GM10248 (cell line): ENCODE results near the gene ADAM33.

Experiments
- CTCF ChIA-PET: fragments of 300-600 bp; sonication (Branson Sonifier 250); formaldehyde crosslinking; extraction: SDS; loops from one replicate; lab custom pipeline; 2021; ENCODE audit warnings: antibody characterized with exemption; lab: Yijun Ruan, JAX
- POLR2A ChIA-PET: fragments of 350-650 bp; sonication (Branson Sonifier 250); formaldehyde crosslinking; extraction: SDS; loops from one replicate; lab custom pipeline; 2020; ENCODE audit warnings: antibody characterized with exemption; lab: Yijun Ruan, JAX
- DNase-seq: peaks from one replicate; pipeline ENCODE4 v3.0.0; 2012; ENCODE audit errors: extremely low spot score
- TF ChIP-seq, protein P1 (sequence below): IDR thresholded peaks from 2 replicates; pipeline ENCODE4 v1.5.1; 2012; ENCODE audit warnings: mild to moderate bottlenecking, low read depth; ENCODE audit errors: extremely low read depth, missing control alignments, control extremely low read depth

ADAM33 gene

DNA sequence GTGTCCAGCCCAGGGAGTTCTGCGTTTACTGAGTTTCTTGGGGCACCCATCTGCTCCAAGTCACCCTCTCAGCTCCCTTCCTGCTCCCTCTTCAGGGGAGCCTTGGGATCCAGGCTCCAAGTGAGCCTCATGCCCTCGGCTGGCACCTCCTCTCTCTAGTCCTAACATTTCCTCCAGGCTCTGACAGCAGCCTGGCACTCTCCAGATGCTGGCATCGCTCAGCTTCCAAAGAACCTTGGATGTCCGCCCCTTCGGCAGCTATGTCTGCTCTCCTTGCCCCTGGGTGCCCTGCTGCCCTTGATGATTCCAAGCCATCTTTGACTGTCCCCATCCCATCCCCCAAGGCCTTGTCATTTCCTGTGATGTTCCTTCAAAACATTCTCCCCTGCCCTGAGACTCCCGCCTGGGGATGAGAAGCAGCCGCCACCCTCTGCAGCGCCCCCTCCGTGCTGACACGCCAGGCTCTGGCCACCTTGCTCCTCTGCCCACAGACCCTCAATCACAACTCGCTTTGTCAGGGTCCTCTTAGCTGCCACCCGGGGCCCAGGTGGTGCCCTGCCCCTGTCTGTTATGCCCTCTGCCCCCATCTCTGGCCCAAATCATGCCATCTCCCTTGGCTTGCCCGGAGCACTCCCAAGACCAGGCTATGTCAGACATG, 12.0 kb downstream of the ADAM33 start:
- no peak for DNase-seq
- POLR2A ChIA-PET = no interaction called here
- TF ChIP-seq, protein P1, sequence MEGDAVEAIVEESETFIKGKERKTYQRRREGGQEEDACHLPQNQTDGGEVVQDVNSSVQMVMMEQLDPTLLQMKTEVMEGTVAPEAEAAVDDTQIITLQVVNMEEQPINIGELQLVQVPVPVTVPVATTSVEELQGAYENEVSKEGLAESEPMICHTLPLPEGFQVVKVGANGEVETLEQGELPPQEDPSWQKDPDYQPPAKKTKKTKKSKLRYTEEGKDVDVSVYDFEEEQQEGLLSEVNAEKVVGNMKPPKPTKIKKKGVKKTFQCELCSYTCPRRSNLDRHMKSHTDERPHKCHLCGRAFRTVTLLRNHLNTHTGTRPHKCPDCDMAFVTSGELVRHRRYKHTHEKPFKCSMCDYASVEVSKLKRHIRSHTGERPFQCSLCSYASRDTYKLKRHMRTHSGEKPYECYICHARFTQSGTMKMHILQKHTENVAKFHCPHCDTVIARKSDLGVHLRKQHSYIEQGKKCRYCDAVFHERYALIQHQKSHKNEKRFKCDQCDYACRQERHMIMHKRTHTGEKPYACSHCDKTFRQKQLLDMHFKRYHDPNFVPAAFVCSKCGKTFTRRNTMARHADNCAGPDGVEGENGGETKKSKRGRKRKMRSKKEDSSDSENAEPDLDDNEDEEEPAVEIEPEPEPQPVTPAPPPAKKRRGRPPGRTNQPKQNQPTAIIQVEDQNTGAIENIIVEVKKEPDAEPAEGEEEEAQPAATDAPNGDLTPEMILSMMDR = no peak
- CTCF ChIA-PET = interaction anchor here (2.1 to 4.9 kb wide), 2 partner anchors 11 to 41 kb away, joined by 7 to 19 read pairs; no protein-coding TSS in a partner anchor

GRCh38 chr20:3667434-3668037, 14.3 kb downstream of the ADAM33 start:
- ChIA-PET POLR2A (no interaction called here), CTCF (interaction anchor here (1.0 to 4.9 kb wide), 5 partner anchors 8 to 43 kb away, joined by 3 to 19 read pairs (median 7); no protein-coding TSS in a partner anchor)
- TF ChIP-seq, protein P1 = no peak
- no peak for DNase-seq

DNA sequence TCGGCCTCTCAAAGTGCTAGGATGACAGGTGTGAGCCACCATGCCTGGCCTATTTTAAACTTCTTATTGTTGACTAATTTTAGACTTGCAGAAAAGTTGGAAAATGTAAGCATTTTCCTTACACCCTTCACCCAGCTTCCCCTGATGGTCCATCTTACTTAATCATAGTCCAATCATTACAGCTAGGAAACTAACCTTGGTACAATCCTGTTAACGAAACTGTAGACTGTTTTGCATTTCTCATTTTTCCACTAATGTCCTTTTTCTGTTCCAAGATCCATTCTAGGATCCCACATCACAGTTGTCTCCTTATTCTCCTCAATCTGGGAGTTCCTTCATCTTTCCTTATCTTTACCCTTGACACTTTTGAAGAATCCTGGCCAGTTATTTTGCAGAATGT, 18.0 kb downstream of the ADAM33 start:
- ChIA-PET POLR2A (no interaction called here), CTCF (interaction anchor here (0.9 to 2.2 kb wide), 2 partner anchors 11 to 12 kb away, joined by 3 to 5 read pairs; no protein-coding TSS in a partner anchor)
- DNase-seq = no peak
- TF ChIP-seq, protein P1 = no peak

GRCh38 chr20:3663031-3663701, 18.6 kb downstream of the ADAM33 start, which contains the start of gene GFRA4:
GFRA4 (minus strand) TSS chr20:3663399; CDS start chr20:3663399, 0 bp downstream.
- ChIA-PET POLR2A (no interaction called here), CTCF (interaction anchor here (0.9 to 2.2 kb wide), 3 partner anchors 11 to 13 kb away, joined by 3 to 5 read pairs (median 3); no protein-coding TSS in a partner anchor)
- TF ChIP-seq, protein P1 = no peak
- DNase-seq = no peak

GRCh38 chr20:3661814-3662665, 19.8 kb downstream of the ADAM33 start:
- POLR2A ChIA-PET = no interaction called here
- TF ChIP-seq, protein P1 = no peak
- CTCF ChIA-PET = interaction anchor here (1.2 kb wide), 1 partner anchor 15 kb away, joined by 3 read pairs; no protein-coding TSS in a partner anchor

More at GRCh38 chr20:3661814-3662665, 19.8 kb downstream of the ADAM33 start:
- no peak for DNase-seq
